GM19035 (cell line): Measurements from ENCODE around the gene TRAF3IP3.

ENCODE experiments used
- ATAC-seq: cut with Tn5 transposase; IDR thresholded peaks from one replicate; pipeline ENCODE4 v1.9.1; 2021; ENCODE audit not compliant: unreplicated experiment

TRAF3IP3 gene

GRCh38 chr1:209822706-209823105 lies 66.9 kb downstream of the TRAF3IP3 start:
- ATAC-seq = no peak

- no peak for ATAC-seq
These were observed 67.5 kb downstream of the TRAF3IP3 start for GRCh38 chr1:209823143-209824041.

GRCh38 chr1:209825591-209826434 lies 70.0 kb downstream of the TRAF3IP3 start:
- ATAC-seq = no peak

- ATAC-seq = peak; percentile 91
These were observed 71.8 kb downstream of the TRAF3IP3 start, which contains the start of gene UTP25 for GRCh38 chr1:209827384-209828262. Gene UTP25, plus strand, starts transcription at chr1:209827972. Its CDS starts 92 bp downstream, at chr1:209828064.

GRCh38 chr1:209829716-209830115 lies 73.9 kb downstream of the TRAF3IP3 start:
- ATAC-seq = no peak

GRCh38 chr1:209830722-209831121 lies 74.9 kb downstream of the TRAF3IP3 start:
- no peak for ATAC-seq

GRCh38 chr1:209831615-209832014 lies 75.8 kb downstream of the TRAF3IP3 start:
- ATAC-seq = no peak
